Astrocyte (in vitro differentiated cells and primary cell): ENCODE measurements around the gene FLT1.

Source experiments
- EZH2 ChIP-seq: IDR thresholded peaks from 2 replicates; pipeline ENCODE4 v1.6.1; 2012; ENCODE audit warnings: mild to moderate bottlenecking, low read length, inconsistent platforms; ENCODE audit not compliant: insufficient read depth
- TF ChIP-seq, protein P1 (sequence below): IDR thresholded peaks from 2 replicates; pipeline ENCODE4 v1.5.1; 2011; ENCODE audit warnings: low read depth, mild to moderate bottlenecking, inconsistent platforms, low read length, moderate library complexity; ENCODE audit not compliant: insufficient read depth

DNA sequence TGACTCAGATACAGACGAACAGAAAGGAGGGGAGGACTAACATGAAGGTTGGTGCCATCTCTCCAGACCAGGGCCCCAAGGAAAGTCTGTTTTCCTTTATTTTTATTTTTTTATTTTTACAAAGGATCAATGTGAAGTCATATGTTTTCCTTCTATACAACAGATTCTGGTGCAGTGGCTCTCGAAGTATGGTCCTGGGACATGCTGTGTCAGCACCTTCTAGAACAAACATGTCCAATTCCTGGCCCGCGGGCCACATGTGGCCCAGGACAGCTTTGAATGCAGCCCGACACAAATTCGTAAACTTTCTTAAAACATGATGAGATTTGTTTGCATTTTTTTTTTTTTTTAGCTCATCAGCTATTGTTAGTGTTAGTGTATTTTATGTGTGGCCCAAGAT lies 174.7 kb downstream of the FLT1 start:
- TF ChIP-seq EZH2 = no peak
- TF ChIP-seq, protein P1, sequence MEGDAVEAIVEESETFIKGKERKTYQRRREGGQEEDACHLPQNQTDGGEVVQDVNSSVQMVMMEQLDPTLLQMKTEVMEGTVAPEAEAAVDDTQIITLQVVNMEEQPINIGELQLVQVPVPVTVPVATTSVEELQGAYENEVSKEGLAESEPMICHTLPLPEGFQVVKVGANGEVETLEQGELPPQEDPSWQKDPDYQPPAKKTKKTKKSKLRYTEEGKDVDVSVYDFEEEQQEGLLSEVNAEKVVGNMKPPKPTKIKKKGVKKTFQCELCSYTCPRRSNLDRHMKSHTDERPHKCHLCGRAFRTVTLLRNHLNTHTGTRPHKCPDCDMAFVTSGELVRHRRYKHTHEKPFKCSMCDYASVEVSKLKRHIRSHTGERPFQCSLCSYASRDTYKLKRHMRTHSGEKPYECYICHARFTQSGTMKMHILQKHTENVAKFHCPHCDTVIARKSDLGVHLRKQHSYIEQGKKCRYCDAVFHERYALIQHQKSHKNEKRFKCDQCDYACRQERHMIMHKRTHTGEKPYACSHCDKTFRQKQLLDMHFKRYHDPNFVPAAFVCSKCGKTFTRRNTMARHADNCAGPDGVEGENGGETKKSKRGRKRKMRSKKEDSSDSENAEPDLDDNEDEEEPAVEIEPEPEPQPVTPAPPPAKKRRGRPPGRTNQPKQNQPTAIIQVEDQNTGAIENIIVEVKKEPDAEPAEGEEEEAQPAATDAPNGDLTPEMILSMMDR = no peak
